ENCODE results near the gene PIP5KL1. TPM values are rescaled to one million over a fixed set of nuclear protein-coding genes. Genes with fewer than 3 reads are reported as not detected.

PIP5KL1 gene
- total RNA-seq: 1 to 10 TPM in 2 of 4 donors, under 1 TPM in 1, not detected in 1; 0.44 to 2.3 (median 1.0) TPM

- TF ChIP-seq, protein P1, sequence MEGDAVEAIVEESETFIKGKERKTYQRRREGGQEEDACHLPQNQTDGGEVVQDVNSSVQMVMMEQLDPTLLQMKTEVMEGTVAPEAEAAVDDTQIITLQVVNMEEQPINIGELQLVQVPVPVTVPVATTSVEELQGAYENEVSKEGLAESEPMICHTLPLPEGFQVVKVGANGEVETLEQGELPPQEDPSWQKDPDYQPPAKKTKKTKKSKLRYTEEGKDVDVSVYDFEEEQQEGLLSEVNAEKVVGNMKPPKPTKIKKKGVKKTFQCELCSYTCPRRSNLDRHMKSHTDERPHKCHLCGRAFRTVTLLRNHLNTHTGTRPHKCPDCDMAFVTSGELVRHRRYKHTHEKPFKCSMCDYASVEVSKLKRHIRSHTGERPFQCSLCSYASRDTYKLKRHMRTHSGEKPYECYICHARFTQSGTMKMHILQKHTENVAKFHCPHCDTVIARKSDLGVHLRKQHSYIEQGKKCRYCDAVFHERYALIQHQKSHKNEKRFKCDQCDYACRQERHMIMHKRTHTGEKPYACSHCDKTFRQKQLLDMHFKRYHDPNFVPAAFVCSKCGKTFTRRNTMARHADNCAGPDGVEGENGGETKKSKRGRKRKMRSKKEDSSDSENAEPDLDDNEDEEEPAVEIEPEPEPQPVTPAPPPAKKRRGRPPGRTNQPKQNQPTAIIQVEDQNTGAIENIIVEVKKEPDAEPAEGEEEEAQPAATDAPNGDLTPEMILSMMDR (IDR thresholded peaks at IDR 0.05; ENCODE audit: low read depth): no peak
Measured at GRCh38 chr9:127930231-127931091, at the start of gene PIP5KL1. Gene PIP5KL1, minus strand, starts transcription at chr9:127930777. Its CDS starts 25 bp downstream, at chr9:127930752.

- TF ChIP-seq, protein P1 (IDR thresholded peaks at IDR 0.05; ENCODE audit: low read depth): no peak
Measured at GRCh38 chr9:127980060-127980705, 49.6 kb upstream of the PIP5KL1 start.

DNA sequence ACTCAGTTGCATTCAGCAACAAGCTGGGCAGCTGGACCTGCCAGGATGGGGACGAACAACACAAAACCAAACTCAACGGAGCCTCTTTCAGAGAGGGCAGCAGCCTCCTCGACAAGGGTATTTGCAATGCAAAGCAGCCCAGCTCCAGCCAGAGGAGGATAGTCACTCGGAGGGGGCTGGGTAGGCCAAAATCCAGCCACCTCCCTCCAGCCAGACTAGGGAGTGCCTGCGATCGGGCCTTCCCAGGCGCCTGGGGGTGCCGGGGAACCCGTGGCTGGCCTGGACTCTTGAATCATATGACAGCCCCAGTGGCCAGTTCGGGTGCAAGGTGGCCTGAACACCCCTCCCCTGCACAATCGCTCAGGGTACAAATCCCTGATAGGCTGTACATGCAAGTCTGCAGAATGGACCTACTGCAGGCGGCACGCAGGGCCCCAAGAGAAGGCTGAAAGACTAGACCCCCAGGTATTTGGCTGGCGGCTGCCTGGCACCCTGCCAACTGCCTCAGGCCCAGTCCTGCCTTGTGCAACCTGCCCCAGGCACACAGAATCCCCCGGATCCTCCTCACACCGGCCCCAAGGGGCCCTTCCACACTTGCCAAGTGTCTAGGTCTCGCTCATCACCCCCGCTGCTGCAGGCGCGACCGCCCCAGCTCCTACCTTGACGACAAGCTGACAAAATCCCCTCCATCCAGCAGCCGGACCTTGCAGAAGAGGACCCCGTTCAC lies 48.9 kb upstream of the PIP5KL1 start:
- TF ChIP-seq, protein P1 (IDR thresholded peaks at IDR 0.05; ENCODE audit: low read depth): no peak

GRCh38 chr9:127979015-127979332 lies 48.4 kb upstream of the PIP5KL1 start:
- TF ChIP-seq, protein P1 (IDR thresholded peaks at IDR 0.05; ENCODE audit: low read depth): no peak

GRCh38 chr9:127977884-127978647 lies 47.5 kb upstream of the PIP5KL1 start:
- TF ChIP-seq, protein P1 (IDR thresholded peaks at IDR 0.05; ENCODE audit: low read depth): no peak

GRCh38 chr9:127977009-127977883 lies 46.7 kb upstream of the PIP5KL1 start:
- TF ChIP-seq, protein P1 (IDR thresholded peaks at IDR 0.05; ENCODE audit: low read depth): no peak

All from subcutaneous adipose tissue (tissue), 4 donors.